HEK293 (cell line): ENCODE data around the gene CXorf49.
"Not testable (repeated sequence)": the region's sequence is repeated elsewhere in the genome, so short reads cannot be mapped to it uniquely, and the experiment has no call there.

Experiments used
- GLI2 ChIP-seq: fragments of 450-650 bp; formaldehyde crosslinking; IDR thresholded peaks from 2 replicates; pipeline ENCODE4; 2017; ENCODE audit warnings: missing biosample characterization, missing genetic modification characterization, low read depth, borderline replicate concordance
- KLF9 ChIP-seq: fragments of 450-650 bp; formaldehyde crosslinking; IDR thresholded peaks from 2 replicates; pipeline ENCODE4 v1.5.1; 2016; ENCODE audit warnings: missing biosample characterization, missing genetic modification characterization, low read depth
- SP2 ChIP-seq: fragments of 450-650 bp; formaldehyde crosslinking; IDR thresholded peaks from 2 replicates; pipeline ENCODE4 v1.5.1; 2016; ENCODE audit warnings: missing biosample characterization, missing genetic modification characterization
- TCF7L2 ChIP-seq: IDR thresholded peaks from 2 replicates; pipeline ENCODE4 v1.6.1; 2011; ENCODE audit warnings: low read depth, mild to moderate bottlenecking, inconsistent platforms, low read length, moderate library complexity, borderline replicate concordance
- YY1 ChIP-seq: fragments of 450-650 bp; formaldehyde crosslinking; IDR thresholded peaks from 2 replicates; pipeline ENCODE4 v1.5.1; 2018; ENCODE audit warnings: missing biosample characterization, missing genetic modification characterization
- ZNF302 ChIP-seq: fragments of 450-650 bp; formaldehyde crosslinking; IDR thresholded peaks from 2 replicates; pipeline ENCODE4 v1.5.1; 2016; ENCODE audit warnings: missing biosample characterization, missing genetic modification characterization, low read depth
- ZNF324 ChIP-seq: fragments of 450-650 bp; formaldehyde crosslinking; IDR thresholded peaks from 2 replicates; pipeline ENCODE4 v1.5.1; 2016; ENCODE audit warnings: missing biosample characterization, missing genetic modification characterization
- ZNF561 ChIP-seq: fragments of 450-650 bp; IDR thresholded peaks from 2 replicates; pipeline ENCODE4 v1.5.1; 2018; ENCODE audit warnings: missing biosample characterization, missing genetic modification characterization, borderline replicate concordance
- TF ChIP-seq, protein P1 (sequence below): sonication (generic); formaldehyde crosslinking; IDR thresholded peaks from 2 replicates; pipeline ENCODE4 v1.8.1; 2022; ENCODE audit warnings: mild to moderate bottlenecking, moderate library complexity, missing genetic modification reagents
- TF ChIP-seq, protein P2 (sequence below): fragments of 450-650 bp; formaldehyde crosslinking; IDR thresholded peaks from 2 replicates; pipeline ENCODE4 v1.5.1; 2016; ENCODE audit warnings: missing biosample characterization, missing genetic modification characterization

DNA sequence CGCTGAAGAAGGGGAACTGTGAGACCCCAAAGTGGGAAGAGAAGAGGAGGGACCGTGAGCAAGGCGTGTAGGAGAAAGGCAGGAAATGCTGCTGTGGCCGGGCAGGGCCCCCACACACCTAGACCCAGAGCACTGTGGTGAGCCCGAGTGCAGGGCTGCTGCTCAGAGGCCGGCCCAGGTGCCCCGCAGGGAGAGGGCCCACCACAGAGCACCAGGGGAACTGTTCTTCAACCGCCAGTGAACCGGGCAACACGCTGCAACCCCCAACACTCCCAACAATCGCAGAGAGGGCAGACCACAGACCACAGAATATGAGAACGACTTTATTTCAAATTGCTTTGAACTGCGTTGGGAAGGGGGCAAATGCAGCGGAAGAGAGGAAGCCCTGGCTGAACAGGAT lies 4.0 kb downstream of the CXorf49 start:
- TF ChIP-seq KLF9 (tag by site-specific recombination); ZNF324 (tag by site-specific recombination); ZNF561; TCF7L2; YY1 (tag by site-specific recombination); SP2 (tag by site-specific recombination); ZNF302 (tag by site-specific recombination); GLI2 (tag by site-specific recombination): not testable (repeated sequence)
- TF ChIP-seq, protein P1, sequence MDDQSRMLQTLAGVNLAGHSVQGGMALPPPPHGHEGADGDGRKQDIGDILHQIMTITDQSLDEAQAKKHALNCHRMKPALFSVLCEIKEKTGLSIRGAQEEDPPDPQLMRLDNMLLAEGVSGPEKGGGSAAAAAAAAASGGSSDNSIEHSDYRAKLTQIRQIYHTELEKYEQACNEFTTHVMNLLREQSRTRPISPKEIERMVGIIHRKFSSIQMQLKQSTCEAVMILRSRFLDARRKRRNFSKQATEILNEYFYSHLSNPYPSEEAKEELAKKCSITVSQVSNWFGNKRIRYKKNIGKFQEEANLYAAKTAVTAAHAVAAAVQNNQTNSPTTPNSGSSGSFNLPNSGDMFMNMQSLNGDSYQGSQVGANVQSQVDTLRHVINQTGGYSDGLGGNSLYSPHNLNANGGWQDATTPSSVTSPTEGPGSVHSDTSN (CRISPR knock-in tag), result not testable (repeated sequence)
- TF ChIP-seq, protein P2, sequence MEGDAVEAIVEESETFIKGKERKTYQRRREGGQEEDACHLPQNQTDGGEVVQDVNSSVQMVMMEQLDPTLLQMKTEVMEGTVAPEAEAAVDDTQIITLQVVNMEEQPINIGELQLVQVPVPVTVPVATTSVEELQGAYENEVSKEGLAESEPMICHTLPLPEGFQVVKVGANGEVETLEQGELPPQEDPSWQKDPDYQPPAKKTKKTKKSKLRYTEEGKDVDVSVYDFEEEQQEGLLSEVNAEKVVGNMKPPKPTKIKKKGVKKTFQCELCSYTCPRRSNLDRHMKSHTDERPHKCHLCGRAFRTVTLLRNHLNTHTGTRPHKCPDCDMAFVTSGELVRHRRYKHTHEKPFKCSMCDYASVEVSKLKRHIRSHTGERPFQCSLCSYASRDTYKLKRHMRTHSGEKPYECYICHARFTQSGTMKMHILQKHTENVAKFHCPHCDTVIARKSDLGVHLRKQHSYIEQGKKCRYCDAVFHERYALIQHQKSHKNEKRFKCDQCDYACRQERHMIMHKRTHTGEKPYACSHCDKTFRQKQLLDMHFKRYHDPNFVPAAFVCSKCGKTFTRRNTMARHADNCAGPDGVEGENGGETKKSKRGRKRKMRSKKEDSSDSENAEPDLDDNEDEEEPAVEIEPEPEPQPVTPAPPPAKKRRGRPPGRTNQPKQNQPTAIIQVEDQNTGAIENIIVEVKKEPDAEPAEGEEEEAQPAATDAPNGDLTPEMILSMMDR (tag by site-specific recombination), result not testable (repeated sequence)
